NCI-H526 (cell line): ENCODE data around the gene GPR37L1.
"Not testable (repeated sequence)": the region's sequence is repeated elsewhere in the genome, so short reads cannot be mapped to it uniquely, and the experiment has no call there.

Experiments used
- DNase-seq, 2 experiments: peaks; one replicate each; lab custom pipeline; 2025; lab: John Stamatoyannopoulos, UW

The GPR37L1 gene

DNA sequence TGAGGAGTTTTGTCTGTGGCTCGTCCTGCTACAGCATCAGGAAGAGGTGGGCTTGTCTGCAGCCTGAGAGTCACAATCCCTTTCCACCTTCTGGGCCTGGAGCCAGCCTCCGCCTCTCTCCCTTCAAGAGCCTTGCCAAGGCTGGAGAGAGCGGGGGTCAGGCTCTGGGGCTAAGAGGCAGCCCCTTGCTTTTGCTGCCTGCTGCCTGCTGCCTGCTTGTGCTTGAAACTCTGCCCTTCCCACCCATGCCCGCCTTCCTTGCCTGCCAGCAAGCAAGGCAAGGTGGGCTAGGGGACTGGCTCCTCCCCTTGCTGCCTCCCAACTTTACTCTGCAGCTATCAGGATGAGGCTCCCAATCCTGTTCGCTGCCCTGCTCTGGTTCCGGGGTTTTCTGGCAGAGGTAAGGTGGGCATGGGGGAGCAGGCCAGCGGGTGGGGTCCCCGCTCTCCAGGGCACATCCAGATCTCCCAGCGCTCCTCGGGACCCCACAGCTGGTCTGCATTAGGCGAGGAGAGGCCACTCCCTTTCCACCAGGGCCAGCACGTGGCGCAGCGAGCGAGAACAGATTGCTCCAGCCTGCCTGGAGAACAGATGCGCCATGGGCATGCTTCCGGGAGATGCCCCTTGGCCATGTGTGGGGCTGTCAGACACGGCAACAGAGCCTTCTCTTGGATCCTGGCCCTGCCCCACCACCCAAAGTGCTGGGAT is 45.1 kb downstream of the GPR37L1 start:
- DNase-seq, result no peak

DNA sequence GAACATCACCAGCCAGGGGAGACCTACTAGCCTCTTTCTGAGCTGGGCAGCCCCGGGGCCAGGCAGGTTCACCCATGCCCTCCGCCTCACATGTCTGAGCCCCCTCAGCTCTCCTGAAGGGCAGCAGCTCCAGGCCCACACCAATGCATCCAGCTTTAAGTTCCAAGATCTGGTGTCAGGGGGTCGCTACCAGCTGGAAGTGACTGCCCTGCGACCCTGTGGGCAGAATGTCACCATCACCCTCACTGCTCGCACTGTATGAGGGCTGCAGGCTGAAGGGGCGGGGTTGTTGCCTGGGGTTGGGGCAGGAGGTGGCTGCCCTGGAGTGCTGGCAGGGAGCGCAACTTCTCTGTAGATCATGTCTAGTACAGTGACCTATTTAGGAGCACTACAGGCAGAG is 46.1 kb downstream of the GPR37L1 start:
- no peak for DNase-seq

DNA sequence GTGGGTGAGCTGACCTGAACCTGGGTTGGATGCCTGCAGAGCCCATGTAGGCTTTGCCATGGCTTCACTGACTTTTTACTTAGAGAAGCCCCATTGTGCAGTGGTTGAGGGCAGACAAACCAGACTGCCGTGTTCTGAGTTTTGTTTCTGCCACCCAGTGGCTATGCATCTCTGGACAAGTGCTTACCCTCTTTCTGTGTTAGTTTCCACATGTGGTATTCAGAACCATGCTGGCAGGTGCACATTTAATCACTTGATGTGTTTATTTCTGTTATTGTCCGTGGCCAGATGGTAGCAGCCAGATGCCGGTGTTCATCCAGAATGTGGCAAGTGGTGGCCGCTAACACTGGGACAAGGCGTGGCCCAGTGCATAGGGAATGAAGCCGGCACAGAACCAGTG is 48.0 kb downstream of the GPR37L1 start:
- no peak for DNase-seq

DNA sequence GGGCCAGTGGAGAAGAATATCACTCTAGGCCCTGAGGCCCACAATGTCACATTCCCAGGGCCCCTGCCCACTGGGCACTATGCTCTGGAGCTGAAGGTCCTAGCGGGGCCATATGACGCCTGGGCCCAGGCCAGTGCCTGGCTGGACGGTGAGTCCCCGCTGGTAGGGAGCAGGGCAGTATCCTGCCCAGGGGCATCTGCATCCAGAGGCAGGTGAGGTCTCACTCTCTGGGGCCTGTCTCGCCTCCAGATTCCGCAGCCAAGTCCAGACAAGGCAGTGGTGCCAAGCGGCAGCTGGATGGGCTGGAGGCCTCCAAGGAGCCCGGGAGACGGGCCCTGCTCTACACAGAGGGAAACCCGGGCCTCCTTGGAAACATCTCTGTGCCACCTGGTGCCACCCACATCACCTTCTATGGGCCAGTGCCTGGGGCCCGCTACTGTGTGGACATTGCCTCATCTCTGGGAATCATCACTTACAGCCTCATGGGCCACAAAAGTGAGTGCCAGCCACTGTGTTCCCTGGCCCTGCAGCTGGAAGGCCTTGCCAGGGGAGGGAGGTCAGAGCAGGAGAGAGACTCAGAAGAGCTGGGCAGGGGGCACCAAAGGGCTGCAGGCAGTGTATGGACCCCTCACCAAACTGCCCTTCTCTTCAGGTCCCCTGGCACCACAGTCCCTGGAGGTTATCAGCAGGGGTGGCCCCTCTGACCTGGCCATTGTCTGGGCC is 48.7 kb downstream of the GPR37L1 start:
- DNase-seq, result no peak

DNA sequence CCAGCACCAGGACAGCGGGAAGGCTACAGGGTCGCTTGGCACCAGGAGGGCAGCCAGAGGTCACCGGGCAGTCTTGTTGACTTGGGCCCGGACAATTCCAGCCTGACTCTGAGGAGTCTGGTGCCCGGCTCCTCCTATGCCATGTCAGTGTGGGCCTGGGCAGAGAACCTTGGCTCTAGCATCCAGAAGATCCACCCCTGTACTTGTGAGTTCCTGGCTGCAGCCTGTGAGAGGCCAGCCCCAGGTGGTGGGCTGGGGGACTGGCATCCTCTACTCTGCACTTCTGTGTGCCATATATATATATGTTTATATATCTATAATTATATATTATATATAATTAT is 49.3 kb downstream of the GPR37L1 start:
- peak in 1 of 2 experiments; percentile 25 for DNase-seq

DNA sequence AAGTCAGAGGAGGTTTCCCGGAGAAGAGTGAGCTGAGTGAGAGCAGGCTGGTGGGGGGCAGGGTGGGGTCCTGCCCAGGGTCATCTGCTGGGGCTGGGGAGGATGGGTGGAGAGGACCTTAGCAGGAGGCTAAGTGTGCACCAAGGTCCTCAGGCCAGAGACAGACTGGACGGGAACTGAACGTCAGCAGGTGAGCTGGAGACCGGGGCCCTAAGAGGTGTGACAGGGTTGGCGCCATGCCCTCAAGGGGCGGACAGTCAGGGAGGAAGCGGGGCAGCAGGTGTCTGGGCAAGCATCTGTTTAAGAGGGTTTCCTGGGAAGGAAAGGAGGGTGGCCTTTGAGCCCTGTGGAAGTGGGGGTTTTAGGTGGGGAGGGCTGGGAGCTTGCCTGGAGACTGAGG is 51.3 kb downstream of the GPR37L1 start:
- no peak for DNase-seq

DNA sequence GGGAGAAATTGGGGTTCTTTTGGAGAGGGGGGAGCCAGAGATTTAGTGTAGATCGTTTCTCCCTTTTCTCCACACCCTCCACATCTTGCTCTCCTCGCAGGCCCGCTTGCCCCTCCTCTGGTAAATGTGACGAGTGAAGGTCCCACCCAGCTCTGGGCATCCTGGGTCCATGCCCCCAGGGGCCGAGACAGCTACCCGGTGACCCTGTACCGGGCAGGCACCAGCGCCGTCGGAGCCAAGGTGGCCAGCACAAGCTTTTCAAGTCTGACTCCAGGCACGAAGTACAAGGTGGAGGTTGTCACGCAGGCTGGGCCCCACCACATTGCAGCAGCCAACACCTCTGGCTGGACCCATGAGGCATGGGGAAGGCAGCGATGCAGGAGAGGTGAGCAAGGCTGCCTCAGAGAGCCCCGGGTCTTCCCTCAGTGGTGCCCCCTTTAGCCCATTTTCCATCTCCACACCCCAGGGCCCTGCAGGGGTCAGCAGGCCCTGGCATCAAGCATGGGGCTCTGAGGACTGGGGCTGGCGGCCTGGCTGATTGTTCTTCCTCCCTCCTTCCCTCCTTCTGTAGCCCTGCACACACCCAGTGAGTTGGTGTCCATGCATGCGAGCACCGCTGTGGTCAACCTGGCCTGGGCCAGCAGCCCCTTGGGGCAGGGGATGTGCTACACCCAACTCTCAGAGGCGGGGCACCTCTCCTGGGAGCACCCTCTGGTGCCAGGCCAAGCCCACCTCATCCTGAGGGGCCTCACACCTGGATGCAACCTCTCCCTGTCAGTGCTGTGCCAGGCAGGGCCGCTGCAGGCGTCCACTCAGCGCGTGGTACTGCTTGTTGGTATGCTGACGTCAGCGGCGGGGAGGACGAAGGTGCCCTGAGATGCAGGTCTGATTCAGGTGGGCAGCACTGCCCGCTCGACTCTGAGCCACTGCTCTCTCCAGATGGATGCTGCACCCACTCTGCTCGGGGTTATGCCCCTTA is 54.5 kb downstream of the GPR37L1 start:
- DNase-seq, result no peak

DNA sequence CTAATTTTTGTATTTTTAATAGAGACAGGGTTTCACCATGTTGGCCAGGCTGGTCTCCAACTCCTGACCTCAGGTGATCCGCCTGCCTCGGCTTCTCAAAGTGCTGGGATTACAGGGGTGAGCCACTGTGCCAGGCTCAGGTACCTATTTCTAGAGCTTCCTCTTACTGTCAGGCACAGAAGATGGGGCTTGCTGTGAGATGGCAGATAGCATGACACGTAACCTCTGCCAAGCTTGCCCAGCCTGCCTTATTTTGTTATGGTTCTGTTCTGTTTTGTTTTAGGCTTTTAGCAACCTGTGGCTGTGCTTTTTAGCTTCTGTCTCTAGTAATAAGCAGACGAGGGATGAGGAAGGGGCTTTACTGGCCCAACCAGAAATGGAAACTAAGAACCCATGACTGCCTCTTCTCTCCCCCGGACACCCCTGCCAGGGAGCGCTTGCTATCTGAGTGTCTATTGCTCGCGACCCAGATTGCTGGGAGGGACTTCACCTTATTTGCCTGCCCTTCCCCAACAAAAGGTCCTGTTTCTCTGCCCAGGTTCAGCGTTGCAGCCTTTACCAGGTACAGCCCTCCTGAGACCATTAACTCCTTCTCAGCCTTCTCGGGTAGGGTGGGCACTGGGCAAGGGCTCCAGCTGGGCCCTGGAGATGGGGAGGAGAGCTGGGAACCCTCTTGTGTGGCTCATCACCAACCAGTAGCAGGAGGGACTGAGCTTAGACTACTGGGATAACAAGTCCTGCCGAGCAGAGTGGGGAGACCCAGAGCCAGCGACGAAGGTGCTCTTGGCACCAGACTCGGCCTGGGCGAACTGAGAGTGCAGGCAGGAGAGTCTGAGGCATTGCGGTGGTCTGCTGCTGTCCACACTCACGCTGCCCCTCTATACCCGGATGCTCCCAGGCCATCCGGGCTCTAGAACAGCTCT is 57.4 kb downstream of the GPR37L1 start:
- DNase-seq, result peak; percentile 4 to 58

DNA sequence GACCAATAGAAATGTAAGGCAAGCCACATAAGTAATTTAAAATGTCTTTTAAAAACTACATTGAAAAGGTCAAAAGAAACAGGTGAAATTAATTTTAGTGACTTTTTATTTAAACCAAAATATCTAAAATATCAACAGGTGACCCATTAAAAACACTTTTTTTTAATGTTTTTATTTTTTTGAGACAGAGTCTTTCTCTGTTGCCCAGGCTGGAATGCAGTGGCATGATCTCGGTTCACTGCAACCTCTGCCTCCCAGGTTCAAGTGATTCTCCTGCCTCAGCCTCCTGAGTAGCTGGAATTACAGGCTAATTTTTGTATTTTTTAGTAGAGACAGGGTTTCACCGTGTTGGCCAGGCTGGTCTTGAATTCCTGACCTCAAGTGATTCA is 58.0 kb downstream of the GPR37L1 start:
- not testable (repeated sequence) for DNase-seq

DNA sequence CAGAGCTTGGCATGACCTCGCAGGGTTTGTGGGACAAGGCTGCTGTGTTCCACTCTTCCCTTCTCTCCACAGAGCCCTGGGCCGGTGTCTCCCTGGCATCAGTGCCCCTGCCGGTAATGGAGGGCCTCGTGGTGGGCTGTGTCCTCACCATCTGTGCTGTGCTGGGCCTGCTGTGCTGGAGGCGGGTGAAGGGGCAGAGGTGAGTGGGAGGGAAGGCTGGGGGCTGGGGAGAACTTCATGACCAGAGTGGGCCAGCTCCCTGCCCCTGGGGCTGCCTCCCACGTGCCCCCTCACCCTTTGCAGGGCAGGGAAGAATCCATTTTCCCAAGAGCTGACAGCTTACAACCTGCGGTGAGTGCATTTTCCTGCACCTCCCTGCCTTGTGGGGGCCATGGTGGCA is 58.9 kb downstream of the GPR37L1 start:
- DNase-seq, result no peak

DNA sequence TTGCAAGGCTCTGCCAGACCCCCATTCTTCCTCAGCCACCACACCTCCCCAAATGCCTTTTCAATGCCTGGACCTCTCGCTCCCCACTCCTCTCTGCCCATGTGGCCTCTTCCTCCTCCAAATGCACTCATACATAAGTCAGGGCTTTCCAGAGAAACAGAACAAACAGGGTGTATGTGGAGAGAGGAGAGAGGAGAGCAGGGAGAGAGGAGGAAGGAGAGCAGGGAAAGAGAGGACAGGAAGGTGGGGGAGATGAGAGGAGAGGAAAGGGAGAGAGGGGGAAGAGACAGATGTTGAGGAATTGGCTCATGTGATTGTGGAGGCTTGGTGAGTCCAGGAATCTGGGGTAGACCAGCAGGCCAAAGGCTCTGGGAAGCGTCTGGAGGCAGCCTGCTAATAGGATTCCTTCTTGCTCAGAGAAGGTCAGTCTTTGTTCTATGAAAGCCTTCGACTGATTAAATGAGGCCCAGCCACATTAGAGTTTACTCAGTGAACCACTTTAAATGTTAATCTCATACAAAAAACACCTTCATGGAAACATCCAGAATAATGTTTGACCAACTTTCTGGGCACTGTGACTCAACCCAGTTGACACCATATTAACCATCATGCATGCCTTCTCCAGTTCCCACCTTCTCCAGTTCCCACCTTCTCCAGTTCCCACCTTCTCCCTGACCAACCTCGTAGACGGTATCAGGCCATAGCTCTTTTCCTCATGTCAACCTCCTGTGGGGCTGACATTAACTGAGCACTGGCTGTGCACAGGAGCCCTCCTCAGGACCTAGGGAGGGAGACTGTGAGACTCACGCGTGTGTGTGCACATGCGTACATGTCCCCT is 59.5 kb downstream of the GPR37L1 start:
- no peak for DNase-seq
